H1 (cell line): Measurements from ENCODE around the gene PRKN. TPM values are rescaled to one million over a fixed set of nuclear protein-coding genes. Genes with fewer than 3 reads are reported as not detected.

ENCODE experiments used
- CTCF ChIA-PET: fragments of 300-600 bp; sonication (Branson Sonifier 250); formaldehyde crosslinking; loops from one replicate; lab custom pipeline; 2021; ENCODE audit not compliant: partially characterized antibody; lab: Charles Lee
- POLR2A ChIA-PET: fragments of 300-600 bp; sonication (Branson Sonifier 250); formaldehyde crosslinking; loops from one replicate; lab custom pipeline; 2021; ENCODE audit warnings: inconsistent platforms; ENCODE audit not compliant: partially characterized antibody; lab: Charles Lee
- DNase-seq, 2 experiments: peaks; one replicate each; pipeline versions ENCODE4 v3.0.0 to v3.0.0-alpha.2; 2010 to 2022; ENCODE audit warnings: low spot score in 2 of 2, low read depth in 1 of 2, mixed read lengths in 1 of 2
- FAIRE-seq: peaks from 2 replicates; lab custom pipeline; 2011; peaks lifted over from hg19 to GRCh38; lab: Jason Lieb, UNC
- H2AFZ ChIP-seq: 2 replicates; pipeline ENCODE4 v1.8.1; 2012; ENCODE audit warnings: low read length, inconsistent platforms
- H2AK5ac ChIP-seq: 2 replicates; pipeline ENCODE4 v1.6.1; 2013; ENCODE audit warnings: low read depth, low read length
- H2BK120ac ChIP-seq: replicated peaks from 2 replicates; pipeline ENCODE3; 2013; ENCODE audit warnings: low read depth, low read length, inconsistent platforms
- H2BK12ac ChIP-seq: 2 replicates; pipeline ENCODE4 v1.6.1; 2013; ENCODE audit warnings: low read depth, low read length
- H2BK15ac ChIP-seq: 2 replicates; pipeline ENCODE4 v1.6.1; 2013; ENCODE audit warnings: low read length
- H2BK20ac ChIP-seq: 2 replicates; pipeline ENCODE4 v1.6.1; 2013; ENCODE audit warnings: low read length
- H2BK5ac ChIP-seq: 2 replicates; pipeline ENCODE4 v1.6.1; 2013; ENCODE audit warnings: low read depth, low read length
- H3K14ac ChIP-seq: 2 replicates; pipeline ENCODE4 v1.6.1; 2013; ENCODE audit warnings: inconsistent platforms; ENCODE audit not compliant: insufficient read length
- H3K18ac ChIP-seq: 2 replicates; pipeline ENCODE4 v1.6.1; 2013; ENCODE audit warnings: low read length; ENCODE audit errors: extremely low read depth
- H3K23ac ChIP-seq: 2 replicates; pipeline ENCODE4 v1.6.1; 2013; ENCODE audit warnings: inconsistent platforms; ENCODE audit not compliant: insufficient read length
- H3K23me2 ChIP-seq: 2 replicates; pipeline ENCODE4 v1.6.1; 2013; ENCODE audit warnings: low read depth, low read length
- H3K27ac ChIP-seq: 2 replicates; pipeline ENCODE4 v1.6.1; 2011; ENCODE audit warnings: low read depth, low read length, inconsistent platforms
- H3K27me3 ChIP-seq, 4 experiments: replicated peaks in 1 of 4; 1 replicate in 1 of 4; 2 replicates in 3 of 4; pipeline versions ENCODE4 v1.6.1 to v1.8.1; 2011 to 2013; ENCODE audit warnings: low read length in 3 of 4, mild to moderate bottlenecking in 3 of 4, inconsistent platforms in 2 of 4, mixed read lengths in 2 of 4, moderate library complexity in 1 of 4; ENCODE audit not compliant: control insufficient read depth in 3 of 4, insufficient read depth in 3 of 4; ENCODE audit errors: extremely low read depth in 1 of 4
- H3K36me3 ChIP-seq, 4 experiments: 2 replicates each; pipeline versions ENCODE4 v1.6.1 to v1.8.1; 2011 to 2013; ENCODE audit warnings: mild to moderate bottlenecking in 4 of 4, low read length in 3 of 4, moderate library complexity in 2 of 4, control low read depth in 1 of 4, inconsistent platforms in 1 of 4; ENCODE audit not compliant: insufficient read depth in 4 of 4, control insufficient read depth in 2 of 4
- H3K4ac ChIP-seq: replicated peaks from 2 replicates; pipeline ENCODE3; 2013; ENCODE audit warnings: low read length, low read depth, mixed read lengths, inconsistent platforms; ENCODE audit not compliant: insufficient read length
- H3K4me1 ChIP-seq, 4 experiments: replicated peaks in 1 of 4; 1 replicate in 1 of 4; 2 replicates in 3 of 4; pipeline versions ENCODE4 v1.6.1 to v1.8.1; 2011 to 2013; ENCODE audit warnings: low read length in 3 of 4, inconsistent platforms in 2 of 4, mixed read lengths in 1 of 4; ENCODE audit not compliant: insufficient read depth in 4 of 4, control insufficient read depth in 3 of 4
- H3K4me2 ChIP-seq, 2 experiments: 2 replicates each; pipeline versions ENCODE4 v1.6.1 to v1.8.1; 2011 to 2013; ENCODE audit warnings: low read depth in 2 of 2, low read length in 2 of 2, control low read depth in 1 of 2, inconsistent platforms in 1 of 2, mild to moderate bottlenecking in 1 of 2; ENCODE audit not compliant: insufficient read depth in 1 of 2
- H3K4me3 ChIP-seq, 4 experiments: fragments of 200-600, 300-600 bp in 1 of 4; sonication (generic), shearing (Covaris generic), sonication (Bioruptor Twin) in 1 of 4; 2 replicates each; pipeline versions ENCODE4 v1.5.1 to v1.8.1; 2011 to 2016; ENCODE audit warnings: low read length in 4 of 4, low read depth in 3 of 4, control low read depth in 2 of 4, inconsistent platforms in 2 of 4, mild to moderate bottlenecking in 2 of 4, mixed read lengths in 1 of 4, moderate library complexity in 1 of 4; ENCODE audit not compliant: insufficient read depth in 2 of 4; ENCODE audit errors: extremely low read depth in 1 of 4
- H3K56ac ChIP-seq: replicated peaks from 2 replicates; pipeline ENCODE3; 2013; ENCODE audit warnings: low read depth, mild to moderate bottlenecking, mixed read lengths, low read length, inconsistent platforms; ENCODE audit not compliant: insufficient read length
- H3K79me1 ChIP-seq: 2 replicates; pipeline ENCODE4 v1.6.1; 2013; ENCODE audit warnings: low read depth, low read length, control low read depth
- H3K79me2 ChIP-seq, 2 experiments: 2 replicates each; pipeline versions ENCODE4 v1.6.1 to v1.8.1; 2012 to 2013; ENCODE audit warnings: low read length in 2 of 2, mild to moderate bottlenecking in 2 of 2, inconsistent platforms in 1 of 2; ENCODE audit not compliant: insufficient read depth in 2 of 2, control insufficient read depth in 1 of 2
- H3K9ac ChIP-seq, 4 experiments: replicated peaks in 1 of 4; 1 replicate in 1 of 4; 2 replicates in 3 of 4; pipeline versions ENCODE4 v1.6.1 to v1.8.1; 2011 to 2013; ENCODE audit warnings: low read depth in 3 of 4, low read length in 3 of 4, control low read depth in 2 of 4, mild to moderate bottlenecking in 2 of 4, moderate library complexity in 2 of 4, inconsistent platforms in 1 of 4; ENCODE audit errors: extremely low read depth in 1 of 4
- H3K9me3 ChIP-seq, 2 experiments: 2 replicates each; pipeline versions ENCODE4 v1.6.1 to v1.8.1; 2012 to 2013; ENCODE audit warnings: mild to moderate bottlenecking in 2 of 2, moderate library complexity in 2 of 2, control low read depth in 1 of 2, inconsistent platforms in 1 of 2, low read depth in 1 of 2, low read length in 1 of 2, mixed read lengths in 1 of 2; ENCODE audit not compliant: insufficient read depth in 2 of 2
- H4K20me1 ChIP-seq, 2 experiments: replicated peaks in 1 of 2; 2 replicates each; pipeline versions ENCODE3 to v1.8.1; 2011 to 2013; ENCODE audit warnings: inconsistent platforms in 2 of 2, low read length in 2 of 2, mild to moderate bottlenecking in 1 of 2; ENCODE audit not compliant: insufficient read depth in 2 of 2, control insufficient read depth in 1 of 2
- H4K5ac ChIP-seq: 2 replicates; pipeline ENCODE4 v1.6.1; 2013; ENCODE audit warnings: low read length, low read depth, mixed read lengths, inconsistent platforms; ENCODE audit not compliant: insufficient read length
- H4K8ac ChIP-seq: 2 replicates; pipeline ENCODE4 v1.8.0; 2013; ENCODE audit warnings: mild to moderate bottlenecking, moderate library complexity, low read length, inconsistent platforms; ENCODE audit not compliant: insufficient read depth; ENCODE audit errors: extremely low read depth
- H4K91ac ChIP-seq: replicated peaks from 2 replicates; pipeline ENCODE3; 2013; ENCODE audit warnings: low read length, mixed read lengths, inconsistent platforms; ENCODE audit not compliant: insufficient read length
- ATF3 ChIP-seq: IDR thresholded peaks from 2 replicates; pipeline ENCODE4 v1.6.1; 2011; ENCODE audit warnings: low read depth, mild to moderate bottlenecking, low read length; ENCODE audit not compliant: insufficient read depth
- BCL11A ChIP-seq, 2 experiments: IDR thresholded peaks; one replicate each; pipeline ENCODE4 v1.6.1; 2011; ENCODE audit warnings: low read depth in 2 of 2, low read length in 2 of 2, mild to moderate bottlenecking in 2 of 2
- CTBP2 ChIP-seq: IDR thresholded peaks from 2 replicates; pipeline ENCODE4 v1.7.0; 2011; ENCODE audit warnings: borderline replicate concordance, mild to moderate bottlenecking, moderate library complexity, mixed read lengths, low read length; ENCODE audit not compliant: insufficient read depth, insufficient read length
- EZH2 ChIP-seq: fragments of 200-600 bp; sonication (generic); IDR thresholded peaks from 2 replicates; pipeline ENCODE4 v1.7.1; 2012; ENCODE audit warnings: low read depth, mild to moderate bottlenecking, moderate library complexity, low read length, inconsistent platforms; ENCODE audit not compliant: severe bottlenecking
- NANOG ChIP-seq: IDR thresholded peaks from 2 replicates; pipeline ENCODE4 v1.6.1; 2011; ENCODE audit warnings: low read length, low read depth, mild to moderate bottlenecking, inconsistent platforms; ENCODE audit not compliant: insufficient read depth, poor library complexity, severe bottlenecking
- POLR2A ChIP-seq, 2 experiments: IDR thresholded peaks; 1 replicate in 1 of 2; 2 replicates in 1 of 2; pipeline ENCODE4 v1.6.1; 2011; ENCODE audit warnings: low read depth in 2 of 2, low read length in 2 of 2, mild to moderate bottlenecking in 2 of 2; ENCODE audit errors: control extremely low read depth in 1 of 2
- RAD21 ChIP-seq, 2 experiments: IDR thresholded peaks in 1 of 2; conservative IDR thresholded peaks in 1 of 2; 2 replicates each; pipeline ENCODE4 v1.6.1; 2011; ENCODE audit warnings: low read depth in 2 of 2, low read length in 2 of 2, improper control_type of control experiment in 1 of 2, inconsistent platforms in 1 of 2, mild to moderate bottlenecking in 1 of 2, moderate library complexity in 1 of 2
- RFX5 ChIP-seq: IDR thresholded peaks from 2 replicates; pipeline ENCODE4 v1.6.1; 2011; ENCODE audit warnings: low read depth, low read length, improper control_type of control experiment, borderline replicate concordance
- TCF12 ChIP-seq: IDR thresholded peaks from 2 replicates; pipeline ENCODE4 v1.6.1; 2011; ENCODE audit warnings: low read depth, mild to moderate bottlenecking, low read length
- WGBS, 2 experiments: shearing (Covaris generic) in 1 of 2; methylation state at CpG; one replicate each; pipeline versions ENCODE4 v1.1.6 to v1.1.7; 2013 to 2015; ENCODE audit warnings: low lambda C conversion rate in 2 of 2, mixed read lengths in 2 of 2, inconsistent platforms in 1 of 2, low coverage in 1 of 2, missing lambda C conversion rate in 1 of 2; ENCODE audit not compliant: insufficient replicate concordance in 2 of 2, insufficient coverage in 1 of 2, insufficient read length in 1 of 2; ENCODE audit errors: extremely low coverage in 1 of 2, missing lambda C conversion rate in 1 of 2; 5-methylcytosine and 5-hydroxymethylcytosine counted together
- polyA plus RNA-seq, 7 experiments: library from polyadenylated mRNA; depleted of rRNA in 3 of 7; stranded (reverse) in 5 of 7; unstranded in 2 of 7; fragments of >200 nt in 5 of 7; fragments of 200-250 nt in 2 of 7; gene quantifications; 1 replicate in 5 of 7; 2 replicates in 1 of 7; 4 replicates in 1 of 7; pipeline versions ENCODE4 v1.2.1 to v1.2.3, GENCODE V29; 2011 to 2013; ENCODE audit warnings: missing spikeins in 2 of 7, mixed read lengths in 2 of 7
- total RNA-seq: library from RNA; stranded (reverse); fragmentation: NEBNext Ultra II Directional; extraction: Animal tissue kit (Norgen Biotek cat#: 25700); gene quantifications from 2 replicates; pipeline ENCODE4 v1.2.1, GENCODE V29; 2021

Gene PRKN
- total and polyA plus RNA-seq, 2 of the 8 experiments (the other 6 are each of a cell fraction or from before 2014, with no cell fraction given) = 0.13 to 0.29 TPM

GRCh38 chr6:161458201-161458951 lies 1269.2 kb downstream of the PRKN start:
- no peak overlapping the region for H3K4me2 ChIP-seq
- H3K4me3 ChIP-seq = no peak overlapping the region
- H2AK5ac ChIP-seq = no peak overlapping the region
- no peaks in the 10 kb centered on the region for H3K36me3 ChIP-seq
- H3K23ac ChIP-seq = no peak overlapping the region
- WGBS, 2 experiments = 87% methylated on average over 12 of the region's 12 CpGs; no CpG with 5 or more reads in 1 of the 2 experiments
- no peak overlapping the region for H2BK5ac ChIP-seq
- H2BK120ac ChIP-seq = no peak overlapping the region
- no peak overlapping the region for H3K14ac ChIP-seq
- H3K23me2 ChIP-seq = peaks cover 2% of the 10 kb centered on the region; the same call in 1 of the 2 replicates
- TF ChIP-seq ATF3 (no peak), CTBP2 (no peak), RFX5 (no peak), TCF12 (no peak), EZH2 (no peak), RAD21 (IDR thresholded peaks at IDR 0.05 in 1 of 2, conservative IDR thresholded peaks at IDR 0.05 in 1 of 2; ENCODE audit: low read depth in 2 of 2, low read length in 2 of 2) (no peak), NANOG (no peak), POLR2A (IDR thresholded peaks at IDR 0.05; ENCODE audit: control extremely low read depth in 1 of 2, low read depth in 2 of 2, low read length in 2 of 2) (no peak), BCL11A (IDR thresholded peaks at IDR 0.05; ENCODE audit: low read depth in 2 of 2, low read length in 2 of 2) (no peak)
- H3K9me3 ChIP-seq = no peaks in the 10 kb centered on the region
- no peak overlapping the region for H3K4ac ChIP-seq
- FAIRE-seq (no peak), DNase-seq (no peak)
- H2AFZ ChIP-seq = no peak overlapping the region
- H3K18ac ChIP-seq = no peak overlapping the region
- CTCF ChIA-PET = interaction anchor here (0.8 to 1.8 kb wide), 5 partner anchors 9 to 378 kb away, joined by 3 to 8 read pairs (median 3); no protein-coding TSS in a partner anchor
- H2BK12ac ChIP-seq = no peak overlapping the region
- no peak overlapping the region for H2BK15ac ChIP-seq
- H2BK20ac ChIP-seq = no peak overlapping the region
- H3K27ac ChIP-seq = no peak overlapping the region
- H3K79me2 ChIP-seq = no peaks in the 10 kb centered on the region
- no peaks in the 10 kb centered on the region for H3K27me3 ChIP-seq
- no peak overlapping the region for H4K8ac ChIP-seq
- no peak overlapping the region for H3K9ac ChIP-seq
- H4K91ac ChIP-seq = no peak overlapping the region
- no peaks in the 10 kb centered on the region for H4K20me1 ChIP-seq
- H3K56ac ChIP-seq = no peak overlapping the region
- POLR2A ChIA-PET = interaction anchor here (0.7 kb wide), 1 partner anchor 387 kb away, joined by 3 read pairs; no protein-coding TSS in a partner anchor
- H3K79me1 ChIP-seq = no peaks in the 10 kb centered on the region
- H3K4me1 ChIP-seq = no peaks in the 10 kb centered on the region
- H4K5ac ChIP-seq = no peak overlapping the region
